ENCODE data around the gene RBM19. TPM values are rescaled to one million over a fixed set of nuclear protein-coding genes. Genes with fewer than 3 reads are reported as not detected.
"Not testable (repeated sequence)": the region's sequence is repeated elsewhere in the genome, so short reads cannot be mapped to it uniquely, and the experiment has no call there.

Gene RBM19
- total RNA-seq, 1 donor from 2014 or later: 15.7 TPM

GRCh38 chr12:113826805-113827538 lies 139.2 kb downstream of the RBM19 start:
- DNase-seq (ENCODE audit: low spot score): no peak

GRCh38 chr12:113825705-113826104 lies 140.4 kb downstream of the RBM19 start:
- intact Hi-C loops (cut with DNase I): no loop called here
- DNase-seq (ENCODE audit: low spot score): no peak

More at GRCh38 chr12:113826805-113827538, 139.2 kb downstream of the RBM19 start:
- intact Hi-C loops (cut with DNase I): no loop called here

DNA sequence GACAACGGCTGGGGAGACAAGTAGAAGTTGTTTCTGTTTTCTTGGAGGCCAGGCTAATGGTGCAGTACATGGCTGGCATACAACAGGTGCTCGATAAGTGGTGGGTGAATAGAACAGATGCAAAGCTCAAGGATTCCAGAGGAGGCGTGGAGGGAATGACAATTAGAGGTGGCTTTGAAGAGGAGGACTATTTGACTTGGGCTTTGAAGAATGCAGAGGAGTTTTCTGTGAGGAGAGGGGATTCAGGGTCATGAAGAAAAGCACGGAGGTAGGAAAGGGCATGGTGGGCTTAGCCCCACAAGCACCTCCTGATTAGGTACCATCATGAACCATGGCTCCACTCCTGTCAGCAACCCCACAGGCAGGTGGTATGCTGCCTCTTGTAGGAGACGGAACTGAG lies 142.3 kb downstream of the RBM19 start:
- no peak for DNase-seq (ENCODE audit: low spot score)
- intact Hi-C loops (cut with DNase I): no loop called here

- DNase-seq (ENCODE audit: low spot score): no peak
- intact Hi-C loops (cut with DNase I): no loop called here
These were observed 143.1 kb downstream of the RBM19 start for GRCh38 chr12:113823016-113823415.

DNA sequence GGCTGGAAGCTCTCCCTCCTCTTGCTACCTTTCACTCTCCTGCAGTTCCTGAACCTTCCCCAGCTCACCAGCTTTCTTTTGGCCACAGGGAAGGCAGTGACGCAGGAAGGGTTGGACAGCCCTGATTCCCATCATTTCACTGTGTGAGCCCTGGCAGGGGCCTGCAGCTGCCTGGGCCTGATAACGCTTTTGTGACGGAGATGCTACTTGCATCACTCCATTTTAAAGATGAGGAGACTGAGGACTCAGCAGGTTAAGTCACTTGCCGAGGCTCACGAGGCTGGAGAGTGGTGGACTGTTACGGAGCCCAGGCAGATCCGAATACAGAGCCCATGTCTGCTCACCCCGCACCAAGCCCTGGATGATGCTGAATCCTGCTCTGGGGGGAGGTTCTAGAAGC lies 145.3 kb downstream of the RBM19 start:
- intact Hi-C loops (cut with DNase I): no loop called here
- no peak for DNase-seq (ENCODE audit: low spot score)

- intact Hi-C loops (cut with DNase I): no loop called here
- no peak for DNase-seq (ENCODE audit: low spot score)
These were observed 145.8 kb downstream of the RBM19 start for GRCh38 chr12:113820309-113820708.

DNA sequence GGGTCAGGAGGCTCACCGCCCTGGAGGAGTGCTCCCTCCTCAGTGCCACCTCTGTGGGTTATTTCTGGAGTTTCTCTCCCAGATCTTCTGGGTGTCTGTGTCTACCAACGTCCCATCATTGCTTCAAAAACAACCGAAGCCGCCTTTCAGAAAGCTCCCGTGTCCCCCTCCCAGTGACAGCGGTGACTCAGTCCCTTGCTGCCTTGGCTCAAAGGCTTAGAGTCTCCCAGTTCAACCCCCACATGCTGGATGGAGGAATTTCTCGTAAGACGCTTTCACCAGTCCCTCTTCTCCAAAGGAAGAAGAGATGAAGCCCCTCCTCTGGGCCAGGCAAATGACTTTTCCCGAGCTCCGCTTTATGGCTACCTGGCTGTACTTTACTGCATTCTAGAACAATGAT lies 146.6 kb downstream of the RBM19 start:
- no peak for DNase-seq (ENCODE audit: low spot score)
- intact Hi-C loops (cut with DNase I): no loop called here

- DNase-seq (ENCODE audit: low spot score): no peak
- intact Hi-C loops (cut with DNase I): no loop called here
These were observed 147.3 kb downstream of the RBM19 start for GRCh38 chr12:113818833-113819232.

GRCh38 chr12:113818283-113818682 lies 147.8 kb downstream of the RBM19 start:
- intact Hi-C loops (cut with DNase I): no loop called here
- no peak for DNase-seq (ENCODE audit: low spot score)

- intact Hi-C loops (cut with DNase I): no loop called here
- DNase-seq (ENCODE audit: low spot score): no peak
These were observed 149.3 kb downstream of the RBM19 start for GRCh38 chr12:113816866-113817265.

DNA sequence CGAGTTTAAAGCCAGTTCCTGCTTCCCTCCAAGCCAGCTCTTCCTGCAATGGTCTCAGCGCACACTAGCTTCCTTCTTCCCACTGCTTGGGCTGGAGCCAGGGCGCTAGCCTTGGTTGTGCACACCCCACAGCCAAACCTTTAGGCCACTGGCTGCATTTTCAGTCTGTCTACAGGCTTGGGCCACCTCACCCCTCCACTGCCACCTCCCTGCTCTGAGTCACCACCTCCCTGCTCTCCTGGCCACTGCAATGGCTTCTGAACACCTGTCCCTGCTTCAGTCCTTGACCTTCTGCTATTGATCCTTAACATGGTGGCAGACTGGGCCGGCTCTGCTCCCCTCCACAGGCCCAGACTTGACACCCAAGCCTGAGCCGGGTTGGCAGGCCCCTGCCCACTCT lies 151.1 kb downstream of the RBM19 start:
- intact Hi-C loops (cut with DNase I): no loop called here
- no peak for DNase-seq (ENCODE audit: low spot score)

DNA sequence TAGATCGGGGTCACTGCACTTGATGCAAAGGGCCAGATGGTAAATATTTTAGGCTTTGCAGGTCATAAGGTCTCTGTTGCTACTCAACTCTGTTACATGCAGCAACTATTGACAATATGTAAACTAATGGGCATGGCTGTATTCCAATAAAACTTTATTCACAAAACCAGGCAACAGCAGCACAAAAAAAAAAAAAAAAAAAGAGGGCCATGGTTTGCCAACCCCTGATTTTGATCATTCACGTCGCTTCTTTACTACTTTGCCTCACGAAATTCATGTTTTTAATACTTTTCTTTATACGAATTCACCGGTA lies 152.9 kb downstream of the RBM19 start:
- DNase-seq (ENCODE audit: low spot score): no peak
- intact Hi-C loops (cut with DNase I): no loop called here

- intact Hi-C loops (cut with DNase I): no loop called here
These were observed 153.5 kb downstream of the RBM19 start for GRCh38 chr12:113812411-113813228.

DNA sequence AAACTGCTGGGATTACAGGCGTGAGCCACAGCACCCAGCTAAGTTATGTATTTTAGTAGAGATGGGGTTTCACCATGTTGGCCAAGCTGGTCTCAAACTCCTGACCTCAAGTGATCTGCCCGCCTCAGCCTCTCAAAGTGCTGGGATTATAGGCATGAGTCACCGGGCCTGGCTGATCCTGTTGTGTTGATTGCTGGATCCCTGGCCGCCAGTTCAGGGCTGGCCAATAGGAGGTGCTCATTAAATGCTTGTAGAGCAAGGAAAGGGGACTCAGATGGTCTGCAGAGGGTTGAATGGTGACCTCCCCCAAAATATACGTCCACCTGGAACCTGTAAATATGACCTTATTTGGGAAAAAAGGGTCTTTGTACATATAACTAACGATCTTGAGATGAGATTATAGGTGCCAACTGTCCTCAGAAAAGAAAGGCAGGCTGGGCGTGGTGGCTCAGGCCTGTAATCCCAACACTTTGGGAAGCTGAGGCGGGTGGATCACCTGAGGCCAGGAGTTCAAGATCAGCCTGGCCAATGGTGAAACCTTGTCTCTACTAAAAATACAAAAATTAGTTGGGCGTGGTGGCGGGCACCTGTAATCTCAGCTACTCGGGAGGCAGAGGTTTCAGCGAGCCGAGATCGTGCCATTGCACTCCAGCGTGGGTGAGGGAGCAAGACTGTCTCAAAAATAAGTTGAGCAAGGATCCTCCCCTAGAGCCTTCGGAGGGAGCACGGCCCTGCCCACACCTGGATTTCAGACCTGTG lies 156.5 kb downstream of the RBM19 start:
- DNase-seq (ENCODE audit: low spot score); intact Hi-C loops (cut with DNase I): not testable (repeated sequence)

More at GRCh38 chr12:113812411-113813228, 153.5 kb downstream of the RBM19 start:
- no peak for DNase-seq (ENCODE audit: low spot score)

GRCh38 chr12:113808095-113808951 lies 157.8 kb downstream of the RBM19 start:
- no peak for DNase-seq (ENCODE audit: low spot score)
- intact Hi-C loops (cut with DNase I): no loop called here

DNA sequence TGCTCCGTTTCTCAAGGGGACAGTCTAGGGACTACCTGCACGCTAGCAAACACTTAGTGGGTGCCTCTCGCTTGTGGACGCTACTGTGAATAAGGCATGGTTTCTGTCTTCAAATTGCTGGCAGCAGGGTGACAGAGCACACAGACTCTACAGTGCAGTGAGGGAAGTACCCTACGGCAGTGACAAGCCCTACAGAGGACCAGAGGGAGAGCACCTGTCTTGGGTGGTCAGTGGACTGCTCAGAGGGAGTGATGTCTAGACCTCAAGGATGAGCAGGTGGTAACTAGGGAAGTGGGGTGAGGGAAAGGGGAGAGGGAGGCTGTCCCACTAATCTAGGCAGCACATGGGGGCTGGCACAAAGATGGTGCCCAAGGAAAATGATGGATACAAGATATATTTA lies 160.5 kb downstream of the RBM19 start:
- DNase-seq (ENCODE audit: low spot score): no peak
- intact Hi-C loops (cut with DNase I): no loop called here

GRCh38 chr12:113804961-113805600 lies 161.0 kb downstream of the RBM19 start:
- no peak for DNase-seq (ENCODE audit: low spot score)
- intact Hi-C loops (cut with DNase I): no loop called here

DNA sequence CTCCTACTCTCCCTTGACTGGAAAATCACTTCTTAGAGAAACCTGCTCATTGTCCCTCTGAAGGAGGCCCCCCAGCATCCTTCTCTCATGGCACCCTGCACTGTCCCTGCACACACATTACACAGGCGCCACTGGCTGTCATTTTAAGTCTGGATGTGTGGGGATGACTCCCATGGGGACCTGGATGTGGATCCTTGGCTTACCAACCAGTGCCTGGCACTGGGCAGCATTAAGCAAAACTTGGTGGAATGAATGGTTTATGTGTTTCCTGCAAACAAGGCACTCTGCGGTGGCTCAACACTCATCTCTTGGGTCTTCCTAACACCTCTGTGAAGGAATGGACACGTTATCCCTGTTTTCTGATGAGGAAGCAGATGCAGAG lies 162.4 kb downstream of the RBM19 start:
- intact Hi-C loops (cut with DNase I): no loop called here
- no peak for DNase-seq (ENCODE audit: low spot score)
